HG03108 (cell line): ENCODE results near the gene MN1.
"Not testable (repeated sequence)": the region's sequence is repeated elsewhere in the genome, so short reads cannot be mapped to it uniquely, and the experiment has no call there.

ENCODE experiments used
- ATAC-seq: cut with Tn5 transposase; IDR thresholded peaks from one replicate; pipeline ENCODE4 v1.9.1; 2021; ENCODE audit warnings: moderate library complexity; ENCODE audit not compliant: unreplicated experiment

The MN1 gene

GRCh38 chr22:27745809-27746208 lies 55.7 kb downstream of the MN1 start:
- no peak for ATAC-seq

GRCh38 chr22:27745154-27745553 lies 56.4 kb downstream of the MN1 start:
- no peak for ATAC-seq

DNA sequence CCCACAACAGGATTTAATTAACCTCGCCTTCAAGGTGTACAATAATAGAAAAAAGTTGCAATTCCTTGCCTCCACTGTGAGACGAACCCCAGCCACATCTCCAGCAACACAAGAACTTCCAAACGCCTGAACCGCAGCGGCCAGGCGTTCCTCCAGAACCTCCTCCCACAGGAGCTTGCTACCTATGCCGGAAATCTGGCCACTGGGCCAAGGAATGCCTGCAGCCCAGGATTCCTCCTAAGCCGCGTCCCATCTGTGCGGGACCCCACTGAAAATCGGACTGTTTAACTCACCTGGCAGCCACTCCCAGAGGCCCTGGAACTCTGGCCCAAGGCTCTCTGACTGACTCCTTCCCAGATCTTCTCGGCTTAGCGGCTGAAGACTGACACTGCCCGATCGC lies 57.5 kb downstream of the MN1 start:
- ATAC-seq: not testable (repeated sequence)

DNA sequence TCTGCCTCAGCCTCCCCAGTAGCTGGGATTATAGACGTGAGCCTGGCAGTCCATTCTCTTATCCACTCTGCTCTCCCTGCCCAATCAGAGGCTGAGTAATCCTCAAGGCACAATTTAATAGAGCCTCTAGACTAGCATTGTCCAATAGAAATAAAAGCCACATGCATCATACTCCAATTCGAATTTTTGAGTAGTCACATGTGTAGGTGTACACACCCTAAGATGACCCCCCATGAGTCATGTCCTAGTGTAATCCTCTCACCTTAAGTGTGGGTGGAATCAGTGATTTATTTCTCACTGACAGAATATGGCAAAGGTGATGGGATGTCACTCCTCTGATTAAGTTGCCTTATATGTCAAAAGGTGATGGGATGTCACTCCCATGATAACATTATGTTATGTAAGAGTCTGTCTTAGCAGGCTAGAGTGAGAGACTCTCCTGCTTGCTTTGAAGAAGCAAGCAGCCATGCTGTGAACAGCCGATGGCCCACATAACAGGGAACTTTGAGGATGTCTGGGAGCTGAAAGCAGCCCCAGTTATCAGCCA lies 61.3 kb downstream of the MN1 start:
- ATAC-seq: no peak

GRCh38 chr22:27737521-27737920 lies 64.0 kb downstream of the MN1 start:
- ATAC-seq: no peak

DNA sequence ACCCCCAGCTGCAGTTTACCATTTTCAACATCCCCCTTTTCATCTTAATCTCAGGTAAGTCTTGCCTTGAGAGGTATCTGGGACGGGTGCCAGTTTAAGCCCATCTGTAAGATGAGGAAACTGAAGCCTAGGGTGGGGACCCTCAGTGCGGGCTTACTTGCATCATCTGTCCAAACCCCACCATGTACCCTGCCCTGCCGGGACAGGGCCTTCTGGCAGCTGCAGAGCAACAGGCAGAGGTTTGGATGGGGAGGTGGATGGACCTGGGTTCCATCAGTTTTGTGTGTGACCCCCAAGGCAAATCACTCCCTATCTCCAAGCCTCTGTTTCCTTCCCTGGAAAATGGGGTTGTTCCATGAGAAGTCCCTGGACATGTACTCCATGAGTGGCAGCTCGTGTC lies 67.5 kb downstream of the MN1 start:
- no peak for ATAC-seq

- ATAC-seq: no peak
These were observed 68.7 kb downstream of the MN1 start for GRCh38 chr22:27732841-27733240.

GRCh38 chr22:27732391-27732790 lies 69.2 kb downstream of the MN1 start:
- ATAC-seq: no peak

- ATAC-seq: no peak
These were observed 69.9 kb downstream of the MN1 start for GRCh38 chr22:27731621-27732020.

DNA sequence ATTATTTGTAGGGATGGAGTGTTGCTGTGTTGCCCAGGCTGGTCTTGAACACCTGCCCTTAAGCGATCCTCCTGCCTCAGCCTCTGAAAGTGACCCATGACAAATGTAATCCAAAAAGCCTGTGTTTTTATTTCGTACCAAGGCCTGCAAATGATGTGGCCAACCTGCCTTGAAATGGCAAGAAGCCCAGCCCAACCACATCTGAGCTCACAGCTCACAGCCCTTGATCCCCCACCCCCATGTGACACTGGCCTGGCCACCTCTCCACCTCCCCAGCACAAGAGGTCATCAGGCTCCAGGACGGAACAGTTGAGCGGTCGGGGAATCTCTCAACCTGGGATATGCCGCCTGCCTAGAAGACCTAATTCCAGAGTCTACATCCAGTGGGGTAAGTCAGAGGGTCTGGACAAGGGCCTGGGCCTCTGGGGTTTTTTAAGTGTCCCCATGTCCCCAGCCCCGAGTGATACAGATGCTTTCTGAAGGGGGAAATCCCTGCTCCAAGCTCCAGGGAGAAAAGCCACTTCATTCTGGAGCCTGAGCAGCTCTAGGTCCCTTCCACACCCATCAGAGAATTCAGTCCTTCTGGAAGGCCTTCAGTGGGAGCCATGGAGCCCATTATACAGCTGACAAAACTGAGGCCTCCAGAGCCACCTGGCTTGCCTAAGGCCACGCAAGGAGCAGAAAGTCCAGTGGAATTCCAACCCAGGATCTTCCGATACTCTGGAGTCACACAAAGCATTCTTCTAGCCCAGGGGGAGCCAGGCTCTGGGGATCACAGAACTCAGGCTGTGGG lies 70.7 kb downstream of the MN1 start:
- no peak for ATAC-seq

GRCh38 chr22:27729246-27729645 lies 72.3 kb downstream of the MN1 start:
- ATAC-seq: no peak

DNA sequence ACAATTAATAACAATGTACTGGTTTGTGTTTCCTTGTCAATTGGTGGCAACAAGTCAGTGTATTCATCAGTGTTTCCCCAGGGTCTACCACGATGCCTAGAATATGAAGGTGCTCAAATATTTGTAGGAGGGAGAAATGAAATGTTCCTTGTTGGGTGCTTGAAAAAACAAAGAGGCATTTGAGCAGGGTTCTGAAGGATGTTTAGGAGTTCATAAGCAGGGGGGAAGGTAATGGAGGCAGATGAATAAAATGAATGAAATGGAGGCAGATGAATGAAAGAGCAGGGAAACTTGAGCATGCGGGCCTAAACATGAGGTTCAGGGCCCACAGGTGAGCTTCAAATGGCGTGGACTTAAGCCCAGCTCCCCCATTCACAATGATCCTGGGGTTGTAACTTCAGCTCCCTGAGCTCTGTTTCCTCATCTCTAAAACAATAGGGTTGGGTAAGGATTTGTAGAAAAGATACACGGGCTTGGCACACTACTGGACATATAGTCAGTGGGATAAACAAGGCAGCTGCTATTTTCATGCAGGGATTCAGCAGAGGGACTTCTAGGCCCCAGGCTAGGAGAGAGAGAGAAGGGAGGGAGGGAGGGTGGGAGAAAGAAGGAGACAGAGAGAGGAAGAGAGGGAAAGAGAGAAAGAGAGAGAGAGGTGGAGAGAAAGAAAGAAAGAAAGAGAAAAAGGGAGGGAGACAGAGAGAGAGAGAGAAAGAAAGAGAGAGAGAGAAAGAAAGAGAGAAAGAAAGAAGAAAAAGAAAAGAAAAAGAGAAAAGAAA lies 73.7 kb downstream of the MN1 start:
- ATAC-seq: no peak

DNA sequence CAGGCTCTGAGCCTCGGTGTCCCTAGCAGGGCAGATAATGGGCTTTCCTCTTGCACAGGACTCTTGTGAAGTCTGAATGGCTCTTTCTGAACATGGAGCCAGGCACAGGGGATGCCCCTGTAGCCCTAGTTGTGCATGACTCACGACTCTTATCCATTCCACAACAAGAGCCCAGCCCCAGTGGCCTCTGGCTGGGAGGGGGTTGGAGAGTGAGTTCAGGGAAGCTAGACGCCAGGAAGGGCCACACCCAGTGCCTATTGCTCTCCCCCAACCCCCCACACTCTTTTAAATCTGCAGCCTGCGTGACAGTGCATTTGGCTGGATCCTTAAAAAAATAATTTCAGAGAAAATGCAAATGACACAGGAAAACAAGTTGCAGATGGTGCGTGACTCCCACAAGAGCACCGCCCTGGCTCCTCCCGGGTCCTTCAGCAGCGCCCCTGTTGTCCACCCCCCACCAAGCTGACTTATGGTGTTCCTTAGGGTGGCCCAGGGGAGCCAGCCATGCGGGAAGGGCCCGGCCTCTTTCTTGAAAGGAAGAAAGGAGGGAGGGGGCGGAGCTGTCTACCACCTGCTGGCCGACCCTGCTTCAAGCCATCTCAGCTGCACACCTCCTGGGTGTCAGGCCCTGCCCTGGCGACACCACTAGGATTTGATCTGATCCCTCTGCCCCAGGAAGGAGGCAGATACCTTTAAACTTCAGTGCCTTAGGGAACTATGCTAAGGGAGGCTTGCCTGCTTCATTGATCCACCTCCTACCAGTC lies 74.7 kb downstream of the MN1 start:
- ATAC-seq: no peak

DNA sequence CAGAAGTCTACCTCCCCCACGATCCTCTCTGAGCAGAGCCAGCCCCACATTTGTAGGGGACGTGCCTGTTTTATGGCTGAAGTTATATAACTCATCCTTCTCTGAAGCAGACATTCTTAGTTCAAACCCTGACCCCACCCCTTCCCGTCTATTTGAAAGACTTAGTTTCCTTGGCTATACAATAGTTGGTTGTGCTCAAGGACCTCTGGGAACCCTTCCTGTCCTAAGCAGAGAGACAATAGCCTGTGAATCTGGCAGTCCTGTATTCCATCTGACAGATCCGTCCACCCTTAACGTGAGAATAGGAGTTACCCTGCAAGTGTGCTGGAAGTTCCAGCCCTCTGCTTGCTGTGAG lies 75.2 kb downstream of the MN1 start:
- no peak for ATAC-seq

- no peak for ATAC-seq
These were observed 75.9 kb downstream of the MN1 start for GRCh38 chr22:27725661-27726060.

GRCh38 chr22:27724709-27725108 lies 76.8 kb downstream of the MN1 start:
- ATAC-seq: no peak

DNA sequence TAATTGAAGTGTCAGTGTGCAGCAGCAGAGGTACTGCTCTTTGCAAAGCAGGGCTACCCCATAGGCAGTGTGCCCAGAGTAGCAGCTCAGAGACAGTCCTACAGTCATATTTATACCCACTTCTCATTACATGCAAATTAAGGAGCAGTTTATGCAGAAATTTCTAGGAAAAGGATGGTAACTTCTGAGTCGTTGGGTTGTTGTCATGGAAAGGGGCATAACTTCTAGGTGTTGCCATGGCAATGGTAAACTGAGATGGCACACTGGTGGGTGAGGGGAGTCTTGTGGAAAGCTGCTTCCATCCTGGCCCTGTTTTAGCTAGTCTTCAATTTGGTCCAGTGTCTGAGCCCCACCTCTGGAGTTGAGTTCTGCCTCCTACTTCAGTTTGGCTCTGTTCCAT lies 77.4 kb downstream of the MN1 start:
- ATAC-seq: no peak

DNA sequence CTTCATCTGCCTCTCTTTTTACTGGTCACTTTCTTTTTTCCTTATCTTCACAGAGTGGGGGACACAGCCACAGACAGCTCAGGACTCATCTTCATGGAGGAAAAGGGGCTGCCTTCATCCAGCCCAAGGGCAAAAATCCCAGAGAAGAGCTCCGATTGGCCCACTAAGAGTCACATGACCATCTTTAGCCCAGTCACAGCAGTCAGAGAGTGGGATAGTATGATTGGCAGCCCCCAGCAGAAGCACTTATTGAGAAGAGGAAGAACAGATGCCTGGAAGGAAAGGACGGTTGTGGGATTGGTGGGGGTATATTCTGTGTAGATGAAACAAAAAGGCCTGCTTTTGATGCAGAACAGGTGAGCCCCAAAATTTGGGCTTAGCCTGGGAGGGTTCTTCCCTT lies 77.8 kb downstream of the MN1 start:
- no peak for ATAC-seq

DNA sequence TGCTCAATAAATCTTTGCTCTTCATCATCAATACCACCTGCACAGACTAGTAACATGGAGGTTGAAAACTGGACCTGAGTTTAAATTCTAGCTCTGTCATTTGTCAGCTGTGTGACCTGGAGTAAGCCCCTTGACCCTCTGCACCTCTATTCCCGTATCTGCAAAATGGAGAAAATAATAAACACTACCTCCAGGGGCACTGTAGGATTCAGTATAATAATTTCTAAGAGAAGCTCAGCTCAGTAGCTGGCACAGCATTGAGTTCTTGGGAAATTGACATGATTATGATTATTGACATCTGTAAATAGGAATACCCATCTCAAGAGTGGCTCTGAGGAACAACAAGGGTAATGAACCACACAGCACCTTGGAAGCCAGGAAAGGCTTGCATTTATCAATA lies 78.4 kb downstream of the MN1 start:
- no peak for ATAC-seq

DNA sequence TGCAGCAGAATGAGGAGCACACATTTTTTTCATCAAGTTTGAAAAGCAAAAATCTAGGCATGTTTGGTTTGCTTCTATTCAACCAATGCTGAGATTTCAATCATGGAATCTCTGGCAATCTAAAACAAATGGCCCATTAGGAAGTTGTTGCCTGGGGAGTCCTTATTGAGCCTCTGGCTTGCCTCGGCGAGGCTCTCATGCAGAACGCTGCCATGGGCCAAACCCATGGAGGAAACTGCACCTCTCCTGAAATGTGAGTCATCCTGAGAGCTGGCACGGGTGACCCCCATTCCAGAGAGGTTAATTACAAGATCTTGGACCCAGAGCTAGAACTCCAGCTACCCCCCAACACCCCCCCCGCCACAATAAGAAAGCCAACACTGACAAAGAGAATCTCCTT lies 80.7 kb downstream of the MN1 start:
- no peak for ATAC-seq

DNA sequence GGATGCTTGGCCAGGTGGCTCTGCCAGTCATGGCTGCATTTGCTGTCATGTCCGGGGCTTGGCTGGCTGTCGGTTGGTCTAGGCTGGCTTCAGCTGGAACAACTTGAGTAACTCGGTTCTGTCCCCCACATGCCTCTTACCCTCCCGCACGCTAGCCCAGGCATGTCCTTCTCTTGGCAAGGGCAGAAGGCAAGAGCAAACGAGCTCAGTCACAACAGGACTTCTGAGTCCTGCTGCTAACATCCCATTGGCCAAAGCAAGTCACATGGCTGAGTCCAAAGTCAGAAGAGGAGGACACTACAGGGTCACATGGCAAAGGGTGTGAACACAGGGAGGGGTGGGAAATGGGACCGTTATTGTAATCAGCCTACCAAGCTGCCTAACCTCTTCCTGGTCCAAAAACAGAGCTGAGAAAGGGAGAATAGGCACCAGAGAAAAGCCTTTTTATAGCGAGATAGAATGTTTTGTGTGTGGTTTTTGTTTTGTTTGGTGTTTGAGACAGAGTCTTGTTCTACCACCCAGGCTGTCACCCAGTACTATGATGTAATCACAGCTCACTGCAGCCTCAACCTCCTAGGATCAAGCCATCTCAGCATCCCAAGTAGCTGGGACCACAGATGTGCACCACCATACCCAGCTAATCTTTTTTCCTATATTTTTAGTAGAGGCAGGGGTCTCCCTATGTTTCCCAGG lies 81.9 kb downstream of the MN1 start:
- no peak for ATAC-seq
